A549 (cell line): ENCODE results near the gene ATXN7L1. TPM values are rescaled to one million over a fixed set of nuclear protein-coding genes. Genes with fewer than 3 reads are reported as not detected.

Source experiments
- ATAC-seq, 2 experiments: fragments of 200-7000 bp in 1 of 2; fragments of >200 bp in 1 of 2; cut with Nextera tagmentation in 1 of 2; cut with Tn5 transposase in 1 of 2; 3 replicates each; pipeline versions ENCODE4 v1.8.0 to v1.9.1; 2018 to 2020; ENCODE audit warnings: mild to moderate bottlenecking in 1 of 2, moderate library complexity in 1 of 2
- CTCF ChIA-PET: fragments of 300-600 bp; sonication (Branson Sonifier 250); formaldehyde crosslinking; extraction: SDS; loops from one replicate; lab custom pipeline; 2021; ENCODE audit warnings: antibody characterized with exemption, inconsistent platforms; lab: Yijun Ruan, JAX
- POLR2A ChIA-PET: fragments of 350-600 bp; formaldehyde crosslinking; extraction: SDS; loops from one replicate; lab custom pipeline; 2021; ENCODE audit warnings: antibody characterized with exemption, inconsistent platforms; lab: Yijun Ruan, JAX
- DNase-seq, 2 experiments: peaks; one replicate each; pipeline versions ENCODE4 v3.0.0 to v3.0.0-alpha.2; 2011 to 2016; ENCODE audit warnings: low read depth in 1 of 2, low spot score in 1 of 2
- FAIRE-seq: peaks from 2 replicates; lab custom pipeline; 2011; peaks lifted over from hg19 to GRCh38; lab: Jason Lieb, UNC
- H3K27ac ChIP-seq, 2 experiments: fragments of >200 bp; sonication (Bioruptor Twin); formaldehyde crosslinking; 3 replicates each; pipeline ENCODE4 v1.5.1; 2016 to 2017
- H3K4me1 ChIP-seq: fragments of >200 bp; sonication (Bioruptor Twin); formaldehyde crosslinking; 3 replicates; pipeline ENCODE4 v1.6.1; 2016
- H3K4me2 ChIP-seq: fragments of >200 bp; sonication (Bioruptor Twin); formaldehyde crosslinking; 3 replicates; pipeline ENCODE4 v1.6.1; 2016
- H3K4me3 ChIP-seq: fragments of >200 bp; sonication (Bioruptor Twin); formaldehyde crosslinking; 3 replicates; pipeline ENCODE4 v1.5.1; 2016
- H3K9me3 ChIP-seq: fragments of >200 bp; sonication (Bioruptor Twin); formaldehyde crosslinking; 3 replicates; pipeline ENCODE4 v1.6.1; 2016
- BCL3 ChIP-seq: fragments of >200 bp; sonication (Bioruptor Twin); formaldehyde crosslinking; IDR thresholded peaks from 3 replicates; pipeline ENCODE4 v1.6.1; 2016
- CBX8 ChIP-seq: fragments of 200-600 bp; sonication (generic); IDR thresholded peaks from 2 replicates; pipeline ENCODE4 v1.6.1; 2016
- CEBPB ChIP-seq, 2 experiments: fragments of >200 bp in 1 of 2; sonication (Bioruptor Twin) in 1 of 2; formaldehyde crosslinking in 1 of 2; IDR thresholded peaks; 2 replicates each; pipeline ENCODE4 v1.6.1; 2012 to 2016
- CHD4 ChIP-seq: fragments of 200-600 bp; sonication (generic); IDR thresholded peaks from 2 replicates; pipeline ENCODE4 v1.6.1; 2016; ENCODE audit warnings: antibody characterized with exemption, mild to moderate bottlenecking, borderline replicate concordance
- CTCF ChIP-seq: fragments of >200 bp; sonication (Bioruptor Twin); formaldehyde crosslinking; IDR thresholded peaks from 3 replicates; pipeline ENCODE4 v1.5.1; 2016
- EHMT2 ChIP-seq: fragments of 200-600 bp; sonication (generic); IDR thresholded peaks from 2 replicates; pipeline ENCODE4 v1.6.1; 2016; ENCODE audit warnings: antibody characterized with exemption, low read depth, mild to moderate bottlenecking, moderate library complexity
- EP300 ChIP-seq, 2 experiments: fragments of >200 bp; sonication (Bioruptor Twin); formaldehyde crosslinking; IDR thresholded peaks; 2 replicates in 1 of 2; 3 replicates in 1 of 2; pipeline ENCODE4 v1.6.1; 2016 to 2017
- HEYL ChIP-seq: fragments of 250-450 bp; sonication (Bioruptor Pico); IDR thresholded peaks from 2 replicates; pipeline ENCODE4 v1.8.0; 2021; ENCODE audit warnings: mild to moderate bottlenecking, moderate library complexity
- HOXB13 ChIP-seq: fragments of 250-450 bp; sonication (Bioruptor Pico); IDR thresholded peaks from 2 replicates; pipeline ENCODE4 v1.5.0; 2020; ENCODE audit warnings: low read depth, mild to moderate bottlenecking, moderate library complexity
- JUN ChIP-seq, 2 experiments: fragments of >200 bp; sonication (Bioruptor Twin); formaldehyde crosslinking; IDR thresholded peaks; 2 replicates in 1 of 2; 3 replicates in 1 of 2; pipeline ENCODE4 v1.6.1; 2016 to 2017
- KDM1A ChIP-seq: fragments of 200-600 bp; sonication (generic); IDR thresholded peaks from 2 replicates; pipeline ENCODE4 v1.6.1; 2016; ENCODE audit warnings: low read depth, mild to moderate bottlenecking
- MAFK ChIP-seq: fragments of 450-650 bp; IDR thresholded peaks from 2 replicates; pipeline ENCODE4 v1.6.1; 2014; ENCODE audit not compliant: partially characterized antibody
- MYC ChIP-seq: IDR thresholded peaks from 2 replicates; pipeline ENCODE4 v1.6.1; 2012; ENCODE audit warnings: mild to moderate bottlenecking, inconsistent platforms, low read length, improper control_type of control experiment, borderline replicate concordance
- POLR2AphosphoS2 ChIP-seq: conservative IDR thresholded peaks from 2 replicates; pipeline ENCODE4 v1.6.1; 2012; ENCODE audit warnings: low read length, improper control_type of control experiment, inconsistent platforms
- REST ChIP-seq: fragments of 200-600 bp; sonication (generic); IDR thresholded peaks from 2 replicates; pipeline ENCODE4 v1.6.1; 2016; ENCODE audit warnings: antibody characterized with exemption, mild to moderate bottlenecking, moderate library complexity
- RFX5 ChIP-seq: fragments of 450-650 bp; IDR thresholded peaks from 2 replicates; pipeline ENCODE4 v1.7.1; 2014; ENCODE audit warnings: antibody characterized with exemption, mild to moderate bottlenecking, moderate library complexity
- RNF2 ChIP-seq: fragments of 200-600 bp; sonication (generic); IDR thresholded peaks from 2 replicates; pipeline ENCODE4 v1.6.1; 2016; ENCODE audit warnings: low read depth, mild to moderate bottlenecking, antibody characterized with exemption, moderate library complexity, borderline replicate concordance
- ZC3H11A ChIP-seq: fragments of 450-650 bp; IDR thresholded peaks from 2 replicates; pipeline ENCODE4 v1.6.1; 2014; ENCODE audit warnings: antibody characterized with exemption, mild to moderate bottlenecking
- ZFP36 ChIP-seq: fragments of 450-650 bp; IDR thresholded peaks from 2 replicates; pipeline ENCODE4 v1.6.1; 2014; ENCODE audit warnings: borderline replicate concordance; ENCODE audit not compliant: partially characterized antibody
- ZSCAN20 ChIP-seq: fragments of 250-450 bp; sonication (Bioruptor Pico); IDR thresholded peaks from 2 replicates; pipeline ENCODE4 v1.8.0; 2022; ENCODE audit warnings: mild to moderate bottlenecking, moderate library complexity
- WGBS: methylation state at CpG from one replicate; pipeline ENCODE4 v1.1.6; 2017; ENCODE audit errors: missing lambda C conversion rate; 5-methylcytosine and 5-hydroxymethylcytosine counted together
- polyA plus RNA-seq, 4 experiments: library from polyadenylated mRNA; depleted of rRNA in 3 of 4; stranded (reverse); fragments of >200 nt; fragmentation: RNase III in 1 of 4; extraction: RNeasy Plus Mini Kit Qiagen cat#74134 plus additional on column Dnase treatment in 1 of 4; gene quantifications; 2 replicates in 3 of 4; 3 replicates in 1 of 4; pipeline ENCODE4 v1.2.3, GENCODE V29; 2011 to 2017
- TF ChIP-seq, protein P1 (sequence below): IDR thresholded peaks from 2 replicates; pipeline ENCODE4 v1.6.1; 2012
- TF ChIP-seq, protein P2 (sequence below): fragments of 250-450 bp; sonication (Bioruptor Pico); IDR thresholded peaks from 2 replicates; pipeline ENCODE4 v1.5.0; 2021; ENCODE audit warnings: mild to moderate bottlenecking, moderate library complexity, borderline replicate concordance

The ATXN7L1 gene
- polyA plus RNA-seq, 2 of the 4 experiments (the other 2 are of a cell fraction): 4.5 to 5.7 TPM

DNA sequence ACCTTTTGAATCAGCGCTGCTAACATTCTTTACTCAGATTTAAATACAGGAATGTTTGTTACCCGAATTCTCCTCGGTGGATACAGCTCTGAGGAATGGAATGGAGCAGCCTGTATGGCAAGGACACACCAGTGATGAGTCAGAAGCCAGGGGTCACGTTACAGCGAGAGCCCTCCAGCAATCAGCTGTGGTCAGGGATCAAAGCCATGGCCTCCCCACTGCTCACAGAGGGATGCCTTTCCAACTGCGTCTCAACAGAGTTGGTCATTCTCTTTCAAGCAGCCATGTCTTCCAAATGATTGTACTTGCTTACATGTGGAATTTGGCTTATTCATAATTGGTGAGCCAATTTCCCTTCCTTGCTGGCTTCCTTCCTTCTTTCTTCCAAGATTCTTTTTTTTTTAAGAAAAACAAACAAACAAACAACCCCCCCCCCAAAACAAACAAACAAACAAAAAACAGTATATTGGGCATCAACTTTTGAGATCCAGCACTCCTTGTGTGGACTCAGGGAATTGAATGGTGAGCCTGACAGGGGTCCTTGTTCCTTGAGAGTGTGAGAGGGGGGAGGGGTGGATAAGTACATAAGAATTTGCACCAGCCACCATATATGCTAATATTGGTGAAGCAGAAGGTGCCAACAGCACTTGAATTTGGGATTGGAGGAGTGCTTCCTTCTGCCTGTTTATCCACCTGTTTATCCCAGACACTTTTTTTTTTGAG is 100.2 kb downstream of the ATXN7L1 start (continued):
- TF ChIP-seq, protein P1, sequence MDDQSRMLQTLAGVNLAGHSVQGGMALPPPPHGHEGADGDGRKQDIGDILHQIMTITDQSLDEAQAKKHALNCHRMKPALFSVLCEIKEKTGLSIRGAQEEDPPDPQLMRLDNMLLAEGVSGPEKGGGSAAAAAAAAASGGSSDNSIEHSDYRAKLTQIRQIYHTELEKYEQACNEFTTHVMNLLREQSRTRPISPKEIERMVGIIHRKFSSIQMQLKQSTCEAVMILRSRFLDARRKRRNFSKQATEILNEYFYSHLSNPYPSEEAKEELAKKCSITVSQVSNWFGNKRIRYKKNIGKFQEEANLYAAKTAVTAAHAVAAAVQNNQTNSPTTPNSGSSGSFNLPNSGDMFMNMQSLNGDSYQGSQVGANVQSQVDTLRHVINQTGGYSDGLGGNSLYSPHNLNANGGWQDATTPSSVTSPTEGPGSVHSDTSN: peak; percentile 87
- no peak for TF ChIP-seq POLR2AphosphoS2
- TF ChIP-seq RFX5: no peak
- TF ChIP-seq EHMT2: no peak
- TF ChIP-seq, all 56 proteins: peak for 11

GRCh38 chr7:105775580-105775979 is 100.8 kb downstream of the ATXN7L1 start:
- no peak for FAIRE-seq
- no peak overlapping the region for H3K4me3 ChIP-seq
- no peak for TF ChIP-seq MAFK
- TF ChIP-seq POLR2AphosphoS2: no peak
- TF ChIP-seq ZSCAN20 (CRISPR knock-in tag): no peak
- no peak for TF ChIP-seq CEBPB (IDR thresholded peaks at IDR 0.05)
- no peak for TF ChIP-seq CBX8
- TF ChIP-seq ZC3H11A: no peak
- TF ChIP-seq HOXB13 (CRISPR knock-in tag): no peak
- TF ChIP-seq EHMT2: no peak
- TF ChIP-seq REST: no peak
- TF ChIP-seq EP300 (IDR thresholded peaks at IDR 0.05): no peak
- TF ChIP-seq KDM1A: no peak
- TF ChIP-seq ZFP36: no peak
- TF ChIP-seq HEYL (CRISPR knock-in tag): no peak
- TF ChIP-seq, protein P2, sequence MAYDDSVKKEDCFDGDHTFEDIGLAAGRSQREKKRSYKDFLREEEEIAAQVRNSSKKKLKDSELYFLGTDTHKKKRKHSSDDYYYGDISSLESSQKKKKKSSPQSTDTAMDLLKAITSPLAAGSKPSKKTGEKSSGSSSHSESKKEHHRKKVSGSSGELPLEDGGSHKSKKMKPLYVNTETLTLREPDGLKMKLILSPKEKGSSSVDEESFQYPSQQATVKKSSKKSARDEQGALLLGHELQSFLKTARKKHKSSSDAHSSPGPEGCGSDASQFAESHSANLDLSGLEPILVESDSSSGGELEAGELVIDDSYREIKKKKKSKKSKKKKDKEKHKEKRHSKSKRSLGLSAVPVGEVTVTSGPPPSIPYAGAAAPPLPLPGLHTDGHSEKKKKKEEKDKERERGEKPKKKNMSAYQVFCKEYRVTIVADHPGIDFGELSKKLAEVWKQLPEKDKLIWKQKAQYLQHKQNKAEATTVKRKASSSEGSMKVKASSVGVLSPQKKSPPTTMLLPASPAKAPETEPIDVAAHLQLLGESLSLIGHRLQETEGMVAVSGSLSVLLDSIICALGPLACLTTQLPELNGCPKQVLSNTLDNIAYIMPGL (CRISPR knock-in tag): no peak
- no peak for TF ChIP-seq CHD4
- TF ChIP-seq RNF2: no peak
- no peak for TF ChIP-seq JUN (IDR thresholded peaks at IDR 0.05)
- no peak for TF ChIP-seq CTCF
- TF ChIP-seq BCL3: no peak
- no peak for TF ChIP-seq MYC
- TF ChIP-seq, all 56 proteins: peak for 0
- peaks cover 32% of the 10 kb centered on the region for H3K4me1 ChIP-seq
- peak in 1 of 2 experiments; percentile 8; a peak in 2 of 6 replicates for ATAC-seq
- H3K4me2 ChIP-seq: peak overlapping the region; percentile 58
- POLR2A ChIA-PET: interaction anchor here (1.1 kb wide), 1 partner anchor 102 kb away, joined by 4 read pairs; no protein-coding TSS in a partner anchor
- peak overlapping the region; percentile 49 to 83; a peak in 5 of 6 replicates for H3K27ac ChIP-seq
- no peaks in the 10 kb centered on the region for H3K9me3 ChIP-seq
- CTCF ChIA-PET: interaction anchor here (0.8 to 2.0 kb wide), 4 partner anchors 8 to 378 kb away, joined by 3 to 9 read pairs (median 3); no protein-coding TSS in a partner anchor
- DNase-seq: no peak
- 86% methylated on average over 6 of the region's 6 CpGs for WGBS
